ENCODE results near the gene URB1. TPM values are rescaled to one million over a fixed set of nuclear protein-coding genes. Genes with fewer than 3 reads are reported as not detected.

The URB1 gene
- total RNA-seq, 1 donor = 21.7 TPM

DNA sequence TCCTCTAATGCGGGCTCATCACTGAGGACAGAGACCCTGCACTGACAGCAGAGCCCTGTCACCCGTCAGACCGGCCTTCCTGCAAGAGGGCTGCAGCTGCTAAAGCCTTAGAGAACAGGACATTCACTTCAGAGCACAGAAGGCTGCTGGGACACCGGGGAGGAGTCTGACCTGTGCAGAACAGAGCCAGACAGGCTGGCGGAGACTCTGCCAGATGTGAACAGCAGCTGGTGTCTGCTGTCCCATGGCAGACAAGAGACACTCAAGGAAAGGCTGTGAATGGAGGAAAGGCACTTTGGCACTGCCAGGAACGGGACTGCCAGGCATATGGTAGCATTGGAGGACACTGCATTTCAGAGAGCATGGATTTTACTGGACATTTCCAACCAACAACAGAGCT lies 72.8 kb downstream of the URB1 start:
- no peaks in the 10 kb centered on the region for H3K9me3 ChIP-seq (ENCODE audit: low read depth, low read length)
- peaks cover 8% of the 10 kb centered on the region for H3K79me2 ChIP-seq (ENCODE audit: insufficient read depth, low read length)
- no peak overlapping the region for H3K4me2 ChIP-seq (ENCODE audit: insufficient read depth, low read length)
- peaks cover 8% of the 10 kb centered on the region for H4K20me1 ChIP-seq (ENCODE audit: insufficient read depth, low read length)
- H3K4me3 ChIP-seq (ENCODE audit: insufficient read depth, low read length) = no peak overlapping the region
- H3K27me3 ChIP-seq (ENCODE audit: insufficient read depth, low read length) = no peaks in the 10 kb centered on the region
- no peak overlapping the region for H2AFZ ChIP-seq (ENCODE audit: low read length)
- no peaks in the 10 kb centered on the region for H3K4me1 ChIP-seq (ENCODE audit: insufficient read depth, low read length)
- peaks cover 95% of the 10 kb centered on the region for H3K36me3 ChIP-seq (ENCODE audit: insufficient read depth, low read length)
- TF ChIP-seq, protein P1, sequence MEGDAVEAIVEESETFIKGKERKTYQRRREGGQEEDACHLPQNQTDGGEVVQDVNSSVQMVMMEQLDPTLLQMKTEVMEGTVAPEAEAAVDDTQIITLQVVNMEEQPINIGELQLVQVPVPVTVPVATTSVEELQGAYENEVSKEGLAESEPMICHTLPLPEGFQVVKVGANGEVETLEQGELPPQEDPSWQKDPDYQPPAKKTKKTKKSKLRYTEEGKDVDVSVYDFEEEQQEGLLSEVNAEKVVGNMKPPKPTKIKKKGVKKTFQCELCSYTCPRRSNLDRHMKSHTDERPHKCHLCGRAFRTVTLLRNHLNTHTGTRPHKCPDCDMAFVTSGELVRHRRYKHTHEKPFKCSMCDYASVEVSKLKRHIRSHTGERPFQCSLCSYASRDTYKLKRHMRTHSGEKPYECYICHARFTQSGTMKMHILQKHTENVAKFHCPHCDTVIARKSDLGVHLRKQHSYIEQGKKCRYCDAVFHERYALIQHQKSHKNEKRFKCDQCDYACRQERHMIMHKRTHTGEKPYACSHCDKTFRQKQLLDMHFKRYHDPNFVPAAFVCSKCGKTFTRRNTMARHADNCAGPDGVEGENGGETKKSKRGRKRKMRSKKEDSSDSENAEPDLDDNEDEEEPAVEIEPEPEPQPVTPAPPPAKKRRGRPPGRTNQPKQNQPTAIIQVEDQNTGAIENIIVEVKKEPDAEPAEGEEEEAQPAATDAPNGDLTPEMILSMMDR (IDR thresholded peaks at IDR 0.05; ENCODE audit: extremely low read depth, low read depth, low read length) = no peak
- no peak overlapping the region for H3K27ac ChIP-seq (ENCODE audit: low read depth, low read length)
- no peak for DNase-seq (ENCODE audit: insufficient read length, low spot score, missing footprints)

DNA sequence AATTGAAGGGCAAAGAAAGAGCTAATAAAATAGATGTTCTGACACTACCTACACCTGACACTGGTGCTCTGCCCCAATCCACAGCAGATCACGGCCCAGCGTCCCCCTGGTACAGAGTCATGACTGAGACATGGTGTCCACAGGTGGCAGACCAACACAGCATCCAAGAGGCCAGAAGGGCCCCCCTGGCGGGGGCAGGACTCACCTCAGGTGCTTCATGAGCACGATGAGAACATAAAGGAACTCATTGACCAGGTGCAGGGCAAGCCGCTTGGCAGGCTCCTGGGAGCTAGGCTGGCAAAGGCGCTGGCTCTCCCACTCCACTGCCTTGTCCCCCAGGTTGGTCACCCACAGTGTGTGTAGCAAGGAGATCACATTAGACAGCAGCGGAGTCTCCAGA lies 73.8 kb downstream of the URB1 start:
- peaks cover 10% of the 10 kb centered on the region for H4K20me1 ChIP-seq (ENCODE audit: insufficient read depth, low read length)

DNA sequence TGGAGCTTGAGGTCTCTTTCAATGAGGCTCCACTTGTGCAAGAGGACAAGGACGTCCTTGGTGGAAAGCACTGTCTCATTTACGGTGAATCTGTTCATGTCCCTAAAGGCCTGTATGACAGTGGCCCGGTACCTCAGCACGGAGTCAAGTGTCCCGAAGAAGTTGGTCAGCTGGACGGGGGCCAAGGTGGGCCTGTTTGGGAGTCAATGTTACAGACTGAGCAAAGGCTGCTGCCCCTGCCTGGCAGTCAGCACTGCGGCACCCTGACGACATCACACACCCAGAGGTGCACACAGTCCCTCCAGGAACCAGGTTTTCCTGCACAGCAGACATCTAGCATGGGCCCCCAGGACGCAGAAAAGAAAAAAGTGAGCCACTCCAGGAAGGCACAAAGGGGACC lies 75.1 kb downstream of the URB1 start:
- Histone ChIP-seq H3K4me2 (ENCODE audit: insufficient read depth, low read length) (no peak overlapping the region), H3K4me3 (ENCODE audit: insufficient read depth, low read length) (no peak overlapping the region), H2AFZ (ENCODE audit: low read length) (no peak overlapping the region), H3K27me3 (ENCODE audit: insufficient read depth, low read length) (no peaks in the 10 kb centered on the region), H3K27ac (ENCODE audit: low read depth, low read length) (no peak overlapping the region), H3K36me3 (ENCODE audit: insufficient read depth, low read length) (peaks cover 95% of the 10 kb centered on the region), H3K4me1 (ENCODE audit: insufficient read depth, low read length) (no peaks in the 10 kb centered on the region), H4K20me1 (ENCODE audit: insufficient read depth, low read length) (peaks cover 10% of the 10 kb centered on the region), H3K9me3 (ENCODE audit: low read depth, low read length) (no peaks in the 10 kb centered on the region), H3K79me2 (ENCODE audit: insufficient read depth, low read length) (peaks cover 19% of the 10 kb centered on the region)
- DNase-seq (ENCODE audit: insufficient read length, low spot score, missing footprints) = no peak
- TF ChIP-seq, protein P1 (IDR thresholded peaks at IDR 0.05; ENCODE audit: extremely low read depth, low read depth, low read length) = no peak

More for the DNA sequence above, 73.8 kb downstream of the URB1 start:
- Histone ChIP-seq H2AFZ (ENCODE audit: low read length) (no peak overlapping the region), H3K4me3 (ENCODE audit: insufficient read depth, low read length) (no peak overlapping the region), H3K27me3 (ENCODE audit: insufficient read depth, low read length) (no peaks in the 10 kb centered on the region), H3K9me3 (ENCODE audit: low read depth, low read length) (no peaks in the 10 kb centered on the region), H3K36me3 (ENCODE audit: insufficient read depth, low read length) (peaks cover 95% of the 10 kb centered on the region), H3K79me2 (ENCODE audit: insufficient read depth, low read length) (peaks cover 13% of the 10 kb centered on the region), H3K4me2 (ENCODE audit: insufficient read depth, low read length) (no peak overlapping the region), H3K27ac (ENCODE audit: low read depth, low read length) (no peak overlapping the region), H3K4me1 (ENCODE audit: insufficient read depth, low read length) (no peaks in the 10 kb centered on the region)
- TF ChIP-seq, protein P1 (IDR thresholded peaks at IDR 0.05; ENCODE audit: extremely low read depth, low read depth, low read length) = no peak
- DNase-seq (ENCODE audit: insufficient read length, low spot score, missing footprints) = peak; percentile 61

DNA sequence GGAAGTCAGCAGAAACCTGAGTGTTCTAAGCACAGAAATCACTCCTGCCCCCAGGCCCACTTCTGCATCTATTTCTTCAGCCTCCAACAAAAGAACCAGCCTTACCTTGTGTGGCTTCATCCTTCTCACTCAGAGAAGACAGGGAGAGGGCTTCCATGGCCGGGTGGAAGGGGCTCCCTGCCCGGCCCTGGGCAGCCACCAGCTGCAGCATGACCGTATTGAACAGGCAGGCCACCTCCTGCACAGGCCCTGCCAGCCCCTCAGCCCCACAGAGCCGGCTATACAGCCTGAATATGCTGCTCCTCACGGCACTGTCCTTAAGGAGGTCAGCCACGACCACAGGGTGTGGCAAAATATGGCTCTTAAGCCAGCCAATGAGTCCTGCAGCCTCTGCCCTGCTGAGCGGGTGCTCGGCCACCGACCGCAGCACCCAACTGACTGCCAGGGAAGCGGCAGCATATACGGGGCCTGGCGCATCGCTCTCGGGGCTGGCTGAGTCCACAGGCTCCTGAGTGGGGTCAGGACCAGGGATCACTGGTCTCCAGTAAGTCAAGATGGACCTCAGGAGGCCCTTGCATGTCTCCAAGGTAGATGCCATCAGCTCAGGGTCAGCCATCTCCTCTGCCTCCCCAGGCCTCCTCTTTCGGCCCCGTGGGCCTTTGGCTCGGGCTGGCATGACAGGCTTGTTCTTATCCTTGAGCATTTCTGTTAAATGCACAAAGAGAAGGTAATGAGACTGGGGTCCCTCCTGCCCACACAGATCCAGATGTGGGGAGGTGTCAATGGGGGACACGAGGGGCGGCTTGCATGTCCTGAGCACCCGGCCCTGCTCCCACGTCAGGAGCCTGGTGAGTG lies 76.2 kb downstream of the URB1 start:
- peaks cover 13% of the 10 kb centered on the region for H4K20me1 ChIP-seq (ENCODE audit: insufficient read depth, low read length)
- H2AFZ ChIP-seq (ENCODE audit: low read length) = no peak overlapping the region
- DNase-seq (ENCODE audit: insufficient read length, low spot score, missing footprints) = no peak
- no peaks in the 10 kb centered on the region for H3K27me3 ChIP-seq (ENCODE audit: insufficient read depth, low read length)
- TF ChIP-seq, protein P1 (IDR thresholded peaks at IDR 0.05; ENCODE audit: extremely low read depth, low read depth, low read length) = no peak
- H3K4me1 ChIP-seq (ENCODE audit: insufficient read depth, low read length) = no peaks in the 10 kb centered on the region
- H3K79me2 ChIP-seq (ENCODE audit: insufficient read depth, low read length) = peaks cover 25% of the 10 kb centered on the region
- no peak overlapping the region for H3K4me3 ChIP-seq (ENCODE audit: insufficient read depth, low read length)
- no peaks in the 10 kb centered on the region for H3K9me3 ChIP-seq (ENCODE audit: low read depth, low read length)
- H3K4me2 ChIP-seq (ENCODE audit: insufficient read depth, low read length) = no peak overlapping the region
- no peak overlapping the region for H3K27ac ChIP-seq (ENCODE audit: low read depth, low read length)
- H3K36me3 ChIP-seq (ENCODE audit: insufficient read depth, low read length) = peaks cover 94% of the 10 kb centered on the region
